GM12864 (cell line): ENCODE results near the gene SORBS1.

Experiments
- DNase-seq: peaks from one replicate; pipeline ENCODE4 v3.0.0-alpha.2; 2011; ENCODE audit warnings: low read depth
- H3K4me3 ChIP-seq: 2 replicates; pipeline ENCODE4 v1.5.1; 2011; ENCODE audit warnings: mild to moderate bottlenecking, low read depth, low read length, control low read depth
- TF ChIP-seq, protein P1 (sequence below): IDR thresholded peaks from 2 replicates; pipeline ENCODE4 v1.5.1; 2011; ENCODE audit warnings: low read depth, mild to moderate bottlenecking, moderate library complexity, low read length, control low read depth, inconsistent platforms; ENCODE audit errors: missing control alignments

Gene SORBS1

DNA sequence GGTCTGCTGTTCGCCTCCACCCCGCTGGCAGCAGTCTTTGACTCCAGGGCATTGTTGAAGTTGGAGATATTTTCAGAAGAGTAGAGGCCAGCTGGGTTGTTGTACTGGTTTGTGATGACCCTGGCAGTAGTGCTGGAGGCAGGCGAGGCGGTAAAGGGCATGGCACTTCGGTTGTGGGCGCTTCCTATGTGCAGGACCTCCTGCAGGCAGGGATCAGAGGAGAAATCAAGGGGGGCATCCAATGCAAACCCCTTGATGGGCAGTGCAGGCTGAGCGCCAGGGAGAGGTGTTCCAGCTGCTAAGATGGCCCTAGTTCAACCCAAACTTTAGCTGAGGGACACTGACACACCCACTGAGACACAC lies 297.3 kb downstream of the SORBS1 start:
- TF ChIP-seq, protein P1, sequence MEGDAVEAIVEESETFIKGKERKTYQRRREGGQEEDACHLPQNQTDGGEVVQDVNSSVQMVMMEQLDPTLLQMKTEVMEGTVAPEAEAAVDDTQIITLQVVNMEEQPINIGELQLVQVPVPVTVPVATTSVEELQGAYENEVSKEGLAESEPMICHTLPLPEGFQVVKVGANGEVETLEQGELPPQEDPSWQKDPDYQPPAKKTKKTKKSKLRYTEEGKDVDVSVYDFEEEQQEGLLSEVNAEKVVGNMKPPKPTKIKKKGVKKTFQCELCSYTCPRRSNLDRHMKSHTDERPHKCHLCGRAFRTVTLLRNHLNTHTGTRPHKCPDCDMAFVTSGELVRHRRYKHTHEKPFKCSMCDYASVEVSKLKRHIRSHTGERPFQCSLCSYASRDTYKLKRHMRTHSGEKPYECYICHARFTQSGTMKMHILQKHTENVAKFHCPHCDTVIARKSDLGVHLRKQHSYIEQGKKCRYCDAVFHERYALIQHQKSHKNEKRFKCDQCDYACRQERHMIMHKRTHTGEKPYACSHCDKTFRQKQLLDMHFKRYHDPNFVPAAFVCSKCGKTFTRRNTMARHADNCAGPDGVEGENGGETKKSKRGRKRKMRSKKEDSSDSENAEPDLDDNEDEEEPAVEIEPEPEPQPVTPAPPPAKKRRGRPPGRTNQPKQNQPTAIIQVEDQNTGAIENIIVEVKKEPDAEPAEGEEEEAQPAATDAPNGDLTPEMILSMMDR: no peak

DNA sequence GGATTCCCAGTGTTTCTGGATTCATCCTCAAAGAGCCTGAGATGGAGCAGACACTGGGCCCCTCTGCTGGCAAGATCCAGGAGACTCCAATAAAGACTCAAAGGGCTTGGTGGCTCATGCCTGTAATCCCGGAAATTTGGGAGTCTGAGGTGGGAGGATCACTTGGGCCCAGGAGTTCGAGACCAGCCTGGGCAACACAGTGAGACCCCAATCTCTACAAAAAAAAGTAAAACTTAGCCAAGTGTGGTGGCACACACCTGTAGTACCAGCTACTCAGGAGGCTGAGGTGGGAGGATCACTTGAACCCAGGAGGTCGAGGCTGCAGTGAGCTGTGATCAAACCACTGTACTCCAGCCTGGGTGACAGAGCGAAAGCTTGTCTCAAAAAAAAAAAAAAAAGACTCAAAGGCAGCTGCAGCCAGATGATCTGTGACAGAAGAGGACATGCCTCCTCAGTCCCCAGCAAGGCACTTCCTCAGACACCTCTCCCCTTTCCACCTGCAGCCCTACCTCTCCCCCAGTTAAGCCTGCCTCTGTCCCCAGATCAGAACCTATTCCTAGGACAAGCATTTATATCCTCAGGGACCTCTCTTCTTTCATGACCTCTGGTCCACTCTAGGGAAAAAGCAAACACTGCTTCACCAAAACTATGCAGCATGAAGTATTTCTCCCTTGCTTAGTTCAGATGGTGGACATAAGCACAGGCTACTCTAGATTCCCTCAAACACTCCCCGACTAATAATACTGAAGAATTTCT lies 298.2 kb downstream of the SORBS1 start:
- DNase-seq: no peak
- H3K4me3 ChIP-seq: no peak overlapping the region
- TF ChIP-seq, protein P1: no peak

More for the DNA sequence above, 297.3 kb downstream of the SORBS1 start:
- no peak overlapping the region for H3K4me3 ChIP-seq
- no peak for DNase-seq

GRCh38 chr10:95261926-95262325 lies 299.2 kb downstream of the SORBS1 start:
- TF ChIP-seq, protein P1: no peak
- no peak overlapping the region for H3K4me3 ChIP-seq

More at GRCh38 chr10:95261926-95262325, 299.2 kb downstream of the SORBS1 start:
- no peak for DNase-seq
